Thoracic aorta (tissue), 2 donors: ENCODE results near the gene BEST1. TPM values are rescaled to one million over a fixed set of nuclear protein-coding genes. Genes with fewer than 3 reads are reported as not detected.

Source experiments
- ATAC-seq: fragments of 150-250 bp; one replicate; pipeline ENCODE4 v1.8.0; 2017; ENCODE audit warnings: low read depth; ENCODE audit not compliant: insufficient number of reproducible peaks, low FRiP score
- DNase-seq: peaks from one replicate; pipeline ENCODE4 v3.0.0-alpha.2; 2020; ENCODE audit warnings: low spot score
- H3K27ac ChIP-seq, 2 donors: fragments of 200-600 bp; sonication (generic); 1 replicate in 1 of 2; 2 replicates in 1 of 2; pipeline ENCODE4 v1.5.1; 2016; ENCODE audit warnings: mild to moderate bottlenecking in 2 of 2, moderate library complexity in 2 of 2
- H3K27me3 ChIP-seq: fragments of 200-600 bp; sonication (generic); replicated peaks from 2 replicates; pipeline ENCODE4 v1.6.0; 2016; ENCODE audit warnings: mild to moderate bottlenecking; ENCODE audit not compliant: insufficient read depth
- H3K36me3 ChIP-seq: fragments of 200-600 bp; sonication (generic); one replicate; pipeline ENCODE4 v1.5.1; 2016
- H3K4me1 ChIP-seq, 2 donors: fragments of 200-600 bp; sonication (generic); 1 replicate in 1 of 2; 2 replicates in 1 of 2; pipeline versions ENCODE4 v1.5.1 to v1.6.0; 2016; ENCODE audit warnings: low read depth in 2 of 2, mild to moderate bottlenecking in 1 of 2; ENCODE audit not compliant: control insufficient read depth in 1 of 2
- H3K4me3 ChIP-seq: fragments of 200-600 bp; sonication (generic); 2 replicates; pipeline ENCODE4 v1.5.1; 2016; ENCODE audit warnings: mild to moderate bottlenecking
- H3K9me3 ChIP-seq: fragments of 200-600 bp; sonication (generic); 2 replicates; pipeline ENCODE4 v1.5.1; 2016
- CTCF ChIP-seq: fragments of 200-600 bp; sonication (generic); IDR thresholded peaks from one replicate; pipeline ENCODE4 v1.5.1; 2019; ENCODE audit warnings: antibody characterized with exemption
- total RNA-seq, 2 donors: library from RNA; depleted of rRNA; stranded (reverse); fragments of >200 nt; gene quantifications; one replicate each; pipeline versions ENCODE4 v1.1.0 to v1.2.3, GENCODE V29; 2016

BEST1 gene
- total RNA-seq, 2 donors from 2014 or later = 4.7 to 8.0 TPM

GRCh38 chr11:61926235-61926634, 23.9 kb upstream of the BEST1 start:
- Histone ChIP-seq H3K9me3 (no peaks in the 10 kb centered on the region), H3K27me3 (no peaks in the 10 kb centered on the region), H3K4me1 (peaks cover 4 to 8% of the 10 kb centered on the region in 2 donors), H3K36me3 (no peaks in the 10 kb centered on the region), H3K27ac (no peak overlapping the region), H3K4me3 (no peak overlapping the region)
- TF ChIP-seq CTCF = no peak
- ATAC-seq (no peak), DNase-seq (no peak)

DNA sequence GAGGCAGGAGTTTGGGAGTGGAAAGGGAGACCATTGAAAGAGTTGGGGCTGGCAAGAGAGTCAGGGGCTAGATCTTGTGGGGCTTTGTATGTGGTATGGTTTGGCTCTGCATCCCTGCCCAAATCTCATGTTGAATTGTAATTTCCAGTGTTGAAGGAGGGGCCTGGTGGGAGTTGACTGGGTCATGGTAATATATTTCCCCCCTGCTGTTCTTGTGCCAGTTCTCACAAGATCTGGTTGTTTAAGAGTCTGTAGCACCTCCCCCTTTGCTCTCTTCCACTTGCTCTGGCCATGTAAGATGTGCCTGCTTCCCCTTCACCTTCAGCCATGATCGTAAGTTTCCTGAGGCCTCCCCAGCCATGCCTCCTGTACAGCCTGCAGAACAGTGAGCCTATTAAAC, 22.6 kb upstream of the BEST1 start:
- ATAC-seq (no peak), DNase-seq (no peak)
- TF ChIP-seq CTCF = no peak
- no peaks in the 10 kb centered on the region for H3K9me3 ChIP-seq
- no peak overlapping the region for H3K4me3 ChIP-seq
- peaks cover 4 to 8% of the 10 kb centered on the region in 2 donors for H3K4me1 ChIP-seq
- H3K36me3 ChIP-seq = no peaks in the 10 kb centered on the region
- no peaks in the 10 kb centered on the region for H3K27me3 ChIP-seq
- no peak overlapping the region for H3K27ac ChIP-seq

DNA sequence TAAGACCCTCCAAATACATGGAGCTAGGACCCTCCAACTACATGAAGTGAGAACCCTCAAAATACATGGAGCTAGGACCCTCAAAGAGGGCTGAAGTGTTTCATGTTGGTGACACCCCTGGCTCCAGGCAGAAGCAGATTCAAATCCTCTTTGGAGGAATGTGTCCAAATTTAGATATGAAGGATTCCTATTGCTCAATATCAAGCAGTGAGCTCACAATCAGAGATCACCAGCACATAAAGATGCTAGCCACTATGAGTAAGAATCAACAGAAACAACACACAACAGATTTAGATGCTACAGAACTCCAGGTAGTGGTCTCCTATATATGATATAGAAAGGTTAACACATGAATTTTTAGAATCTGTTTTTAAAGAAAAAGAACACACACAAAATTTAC, 21.5 kb upstream of the BEST1 start:
- Histone ChIP-seq H3K4me3 (no peak overlapping the region), H3K27ac (no peak overlapping the region), H3K9me3 (no peaks in the 10 kb centered on the region), H3K4me1 (no peaks in the 10 kb centered on the region), H3K36me3 (no peaks in the 10 kb centered on the region), H3K27me3 (no peaks in the 10 kb centered on the region)
- ATAC-seq (no peak), DNase-seq (no peak)
- no peak for TF ChIP-seq CTCF

GRCh38 chr11:61930933-61931332, 19.2 kb upstream of the BEST1 start:
- H3K4me3 ChIP-seq = no peak overlapping the region
- H3K36me3 ChIP-seq = no peaks in the 10 kb centered on the region
- no peaks in the 10 kb centered on the region for H3K9me3 ChIP-seq
- DNase-seq = no peak
- H3K27ac ChIP-seq = no peak overlapping the region
- no peak for ATAC-seq
- no peak for TF ChIP-seq CTCF
- H3K27me3 ChIP-seq = no peaks in the 10 kb centered on the region
- no peaks in the 10 kb centered on the region for H3K4me1 ChIP-seq

DNA sequence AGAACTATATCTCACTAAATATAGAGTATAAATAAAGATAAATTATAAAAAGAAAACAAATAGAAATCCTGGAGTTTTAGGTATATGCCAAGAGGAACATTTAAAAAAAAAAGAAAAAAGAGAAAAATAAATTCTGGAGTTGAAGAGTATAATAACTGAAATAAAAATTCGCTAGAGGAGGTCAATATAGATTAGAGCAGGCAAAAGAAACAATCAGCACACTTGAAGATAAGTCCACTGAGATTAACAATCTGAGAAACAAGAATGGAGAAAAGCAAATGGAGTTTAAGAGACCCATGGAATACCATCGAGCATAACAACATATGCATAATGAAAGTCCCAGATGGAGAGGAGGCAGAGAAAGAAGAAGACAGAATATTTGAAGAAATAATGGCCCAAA, 14.3 kb upstream of the BEST1 start:
- Histone ChIP-seq H3K27ac (no peak overlapping the region), H3K4me1 (no peaks in the 10 kb centered on the region), H3K4me3 (no peak overlapping the region), H3K27me3 (no peaks in the 10 kb centered on the region), H3K36me3 (no peaks in the 10 kb centered on the region), H3K9me3 (peaks cover 3% of the 10 kb centered on the region)
- no peak for TF ChIP-seq CTCF
- DNase-seq (no peak), ATAC-seq (no peak)
